ENCODE data around the gene GDF9.

- TF ChIP-seq CTCF (IDR thresholded peaks at IDR 0.05; ENCODE audit: insufficient read depth, low read length) (no peak), POLR2AphosphoS5 (IDR thresholded peaks at IDR 0.05; ENCODE audit: low read depth) (no peak), REST (IDR thresholded peaks at IDR 0.05; ENCODE audit: insufficient replicate concordance, low read depth) (no peak), GABPA (IDR thresholded peaks at IDR 0.05; ENCODE audit: low read depth) (no peak), SPI1 (IDR thresholded peaks at IDR 0.05; ENCODE audit: borderline replicate concordance, low read depth) (no peak)
These were observed 25.0 kb downstream of the GDF9 start for GRCh38 chr5:132841305-132841704.
